HG03097 (cell line): ENCODE results near the gene RIC3.

ENCODE experiments used
- ATAC-seq: cut with Tn5 transposase; IDR thresholded peaks from one replicate; pipeline ENCODE4 v1.9.1; 2021; ENCODE audit not compliant: unreplicated experiment, low FRiP score

The RIC3 gene, protein sequence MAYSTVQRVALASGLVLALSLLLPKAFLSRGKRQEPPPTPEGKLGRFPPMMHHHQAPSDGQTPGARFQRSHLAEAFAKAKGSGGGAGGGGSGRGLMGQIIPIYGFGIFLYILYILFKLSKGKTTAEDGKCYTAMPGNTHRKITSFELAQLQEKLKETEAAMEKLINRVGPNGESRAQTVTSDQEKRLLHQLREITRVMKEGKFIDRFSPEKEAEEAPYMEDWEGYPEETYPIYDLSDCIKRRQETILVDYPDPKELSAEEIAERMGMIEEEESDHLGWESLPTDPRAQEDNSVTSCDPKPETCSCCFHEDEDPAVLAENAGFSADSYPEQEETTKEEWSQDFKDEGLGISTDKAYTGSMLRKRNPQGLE

GRCh38 chr11:8168485-8169257, at the start of gene RIC3:
Gene RIC3 (minus strand): TSS chr11:8169025. CDS start chr11:8168989, 36 bp downstream.
- no peak for ATAC-seq

- no peak for ATAC-seq
Measured at GRCh38 chr11:8218409-8218808, 49.6 kb upstream of the RIC3 start.

DNA sequence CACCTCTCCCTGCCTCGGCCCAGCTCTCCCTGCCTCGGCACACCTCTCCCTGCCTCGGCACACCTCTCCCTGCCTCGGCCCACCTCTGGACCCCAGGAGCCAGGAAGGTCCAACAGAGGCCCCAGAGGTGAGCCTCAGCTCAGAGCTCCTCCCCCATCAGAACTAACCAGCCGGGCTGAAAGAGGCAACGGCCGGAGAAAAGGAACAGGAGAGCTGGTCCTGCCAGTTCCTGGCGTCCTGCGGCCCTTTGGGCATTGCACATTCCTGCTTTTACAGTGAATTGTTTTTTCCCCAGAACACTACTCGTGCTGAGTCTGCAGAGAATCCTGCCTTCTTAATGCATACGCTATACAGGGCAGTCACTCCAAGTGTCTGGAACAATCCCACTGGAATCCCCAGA, 49.1 kb upstream of the RIC3 start:
- ATAC-seq = no peak

- no peak for ATAC-seq
Measured at GRCh38 chr11:8217136-8217535, 48.3 kb upstream of the RIC3 start.

DNA sequence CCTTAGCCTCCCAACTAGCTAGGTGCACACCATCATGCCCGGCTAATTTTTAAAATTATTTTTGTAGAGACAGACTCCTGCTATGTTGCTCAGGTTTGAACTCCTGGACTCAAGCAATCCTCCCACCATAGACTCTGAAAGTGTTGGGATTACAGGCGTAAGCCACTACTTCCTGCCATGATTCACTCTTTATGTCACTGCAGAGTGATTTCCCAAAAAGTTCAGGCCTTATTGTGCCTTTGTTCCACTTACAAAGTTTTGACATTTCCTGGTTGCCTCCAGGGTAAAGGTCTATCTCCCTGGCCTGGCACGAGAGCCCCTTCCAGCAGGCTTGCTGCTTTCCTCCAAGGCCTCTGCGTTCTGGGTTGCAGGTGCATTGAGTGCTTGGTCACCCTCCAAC, 44.6 kb upstream of the RIC3 start:
- no peak for ATAC-seq

DNA sequence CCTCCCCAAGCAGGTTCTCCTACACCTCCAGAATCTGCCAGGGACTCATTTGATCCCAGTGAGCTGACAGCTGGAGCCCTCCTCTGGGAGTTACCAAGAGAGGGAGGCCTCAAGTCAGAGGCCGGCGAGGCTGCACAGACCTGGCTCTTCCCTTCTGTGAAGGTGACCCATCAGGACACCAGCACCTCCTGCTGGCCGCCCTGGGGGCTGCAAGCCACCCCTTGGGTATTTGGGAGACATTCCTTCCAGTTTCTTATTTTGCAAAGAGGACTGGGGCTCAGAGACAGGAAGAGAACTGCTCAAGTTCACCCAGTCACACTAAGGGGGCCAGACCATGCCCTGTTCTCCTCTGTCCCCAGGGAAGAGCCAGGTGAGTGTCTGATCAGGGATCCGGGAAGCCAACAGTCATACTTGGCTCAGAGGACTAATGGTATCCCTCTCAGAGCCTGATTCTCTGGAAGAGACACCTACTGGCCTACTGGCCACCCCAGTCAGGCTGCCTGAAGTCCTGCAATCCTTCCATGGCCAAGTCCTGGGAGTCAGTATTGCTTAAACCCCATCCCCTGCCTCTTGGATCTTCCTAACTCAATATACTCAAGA, 40.5 kb upstream of the RIC3 start:
- ATAC-seq = no peak

GRCh38 chr11:8207080-8208000, 38.5 kb upstream of the RIC3 start:
- ATAC-seq = no peak

- no peak for ATAC-seq
Measured at GRCh38 chr11:8206251-8207079, 37.6 kb upstream of the RIC3 start.

- no peak for ATAC-seq
Measured at GRCh38 chr11:8205566-8205965, 36.7 kb upstream of the RIC3 start.

- ATAC-seq = no peak
Measured at GRCh38 chr11:8204596-8204995, 35.8 kb upstream of the RIC3 start.

DNA sequence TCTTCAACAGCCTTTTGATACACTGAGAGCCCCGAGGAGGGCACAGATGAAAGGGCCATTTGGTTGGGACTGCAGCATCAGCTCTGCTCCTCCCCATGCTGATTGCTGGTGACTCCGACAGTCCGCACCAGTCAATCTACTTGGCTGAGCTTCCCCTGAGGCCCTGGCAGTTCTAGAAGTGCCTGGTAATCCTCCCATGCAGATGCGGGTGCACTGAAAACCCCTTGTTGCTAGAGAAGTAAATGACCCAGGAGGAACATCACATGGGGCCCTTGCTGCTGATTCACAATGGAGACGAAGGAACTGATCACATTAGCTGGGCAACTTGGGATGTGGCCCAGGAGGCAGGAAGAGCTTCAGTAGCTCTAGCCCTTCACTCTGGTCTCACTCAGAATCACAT, 35.2 kb upstream of the RIC3 start:
- no peak for ATAC-seq

GRCh38 chr11:8203414-8203715, 34.5 kb upstream of the RIC3 start:
- ATAC-seq = no peak

- no peak for ATAC-seq
Measured at GRCh38 chr11:8202516-8203413, 33.9 kb upstream of the RIC3 start.

GRCh38 chr11:8201644-8202365, 33.0 kb upstream of the RIC3 start:
- ATAC-seq = peak; percentile 57

- no peak for ATAC-seq
Measured at GRCh38 chr11:8199676-8200075, 30.9 kb upstream of the RIC3 start.

DNA sequence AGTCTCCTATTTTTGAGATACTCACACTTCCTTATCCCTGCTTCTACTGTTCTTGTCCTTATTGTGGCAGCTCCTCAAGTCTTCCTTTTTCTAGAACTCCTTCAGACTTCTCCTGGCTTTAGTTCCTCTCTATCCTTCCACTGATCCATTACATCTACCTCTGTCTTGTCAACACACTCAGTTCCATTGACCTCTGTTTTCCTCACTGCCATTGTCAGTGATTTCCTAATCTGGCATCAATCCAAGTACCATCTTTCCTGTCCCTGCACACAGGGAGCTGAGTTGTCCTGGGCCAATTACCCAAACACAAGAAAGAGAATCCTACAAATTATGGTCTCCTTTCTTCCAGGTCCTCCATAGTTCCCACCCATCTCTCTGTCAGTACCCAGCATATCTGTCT, 27.9 kb upstream of the RIC3 start:
- no peak for ATAC-seq

GRCh38 chr11:8194956-8195355, 26.1 kb upstream of the RIC3 start:
- no peak for ATAC-seq

DNA sequence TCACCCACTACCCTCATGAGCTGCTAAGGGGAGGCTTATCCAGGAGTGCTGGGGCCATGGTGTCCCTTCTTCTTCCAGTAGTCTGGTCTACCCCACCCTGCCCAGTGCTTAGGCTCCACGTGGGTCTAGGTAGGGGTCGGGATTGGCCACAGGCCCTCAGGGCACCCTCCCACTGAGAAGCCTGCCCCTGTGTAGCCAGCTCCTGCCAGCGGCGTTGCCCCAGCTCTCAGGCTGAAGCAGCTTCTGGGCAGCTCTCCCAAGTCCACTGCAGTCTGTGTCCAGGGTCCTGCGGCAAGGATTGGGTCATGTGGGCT, 24.0 kb upstream of the RIC3 start:
- ATAC-seq = no peak
